ENCODE results near the gene UCP3. TPM values are rescaled to one million over a fixed set of nuclear protein-coding genes. Genes with fewer than 3 reads are reported as not detected.
A peak's percentile ranks its signal among the peaks of the same experiment; 100 is the strongest.

UCP3 gene
- total RNA-seq, 8 experiments from 2014 or later, result 0.51 to 2.6 (median 2.1) TPM

- H3K27ac ChIP-seq, result no peak overlapping the region
- in situ Hi-C loops (cut with MboI; ENCODE audit: low pct_unique_long_range_greater_than_20kb in 2 of 9, low sequenced_read_pairs in 9 of 9, unreplicated experiment in 9 of 9), result no loop called here
- H3K4me1 ChIP-seq (replicated peaks in 1 of 2), result no peaks in the 10 kb centered on the region
- H3K4me3 ChIP-seq, result no peak overlapping the region
- 80 to 100% (median 92%) methylated on average over 1 to 9 of the region's 14 CpGs; no CpG with 5 or more reads in 2 of the 10 experiments for WGBS, 10 experiments
- no peak for ATAC-seq (replicated peaks in 6 of 8)
These were observed 3.4 kb upstream of the UCP3 start for GRCh38 chr11:74012074-74012809.

DNA sequence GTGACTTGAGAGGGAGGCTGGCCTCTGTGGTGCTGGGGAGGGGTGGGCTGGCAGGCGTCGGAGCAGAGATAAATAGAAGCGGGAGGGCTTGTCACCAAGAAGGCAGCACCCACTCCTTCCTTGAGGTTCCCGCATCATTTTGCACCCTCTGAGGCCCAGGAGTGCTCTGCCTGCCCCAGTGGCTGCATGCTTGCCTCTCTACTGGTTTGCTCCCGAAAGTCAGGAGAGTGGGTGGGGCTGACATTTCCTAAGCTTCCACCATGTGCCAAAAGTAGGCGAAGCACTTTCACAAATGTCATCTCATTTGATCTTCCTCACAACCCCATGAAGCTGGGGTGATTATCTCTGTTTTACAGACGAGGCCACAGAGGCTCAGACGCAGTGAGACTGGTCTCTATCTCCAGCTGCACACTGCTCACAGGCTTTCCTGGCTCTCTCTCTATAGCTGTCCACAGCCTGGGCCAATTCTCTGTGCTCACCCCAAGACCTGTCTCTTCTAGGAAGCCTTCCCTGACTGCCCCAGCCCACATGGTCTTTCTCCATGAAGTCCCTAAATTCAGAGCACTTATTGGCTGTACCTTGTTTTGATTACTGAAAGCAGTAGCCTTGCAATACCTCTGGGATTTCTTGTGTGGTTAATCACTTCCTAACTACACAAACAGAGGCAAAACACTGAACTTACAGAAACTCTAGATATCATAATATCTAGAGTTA is 2.6 kb upstream of the UCP3 start:
- peak in 1 of 8 experiments; percentile 17 for ATAC-seq (replicated peaks in 6 of 8)
- in situ Hi-C loops (cut with MboI; ENCODE audit: low pct_unique_long_range_greater_than_20kb in 2 of 9, low sequenced_read_pairs in 9 of 9, unreplicated experiment in 9 of 9), result no loop called here
- WGBS, 10 experiments, result 80 to 100% (median 89%) methylated on average over 1 to 3 of the region's 8 CpGs; no CpG with 5 or more reads in 4 of the 10 experiments

DNA sequence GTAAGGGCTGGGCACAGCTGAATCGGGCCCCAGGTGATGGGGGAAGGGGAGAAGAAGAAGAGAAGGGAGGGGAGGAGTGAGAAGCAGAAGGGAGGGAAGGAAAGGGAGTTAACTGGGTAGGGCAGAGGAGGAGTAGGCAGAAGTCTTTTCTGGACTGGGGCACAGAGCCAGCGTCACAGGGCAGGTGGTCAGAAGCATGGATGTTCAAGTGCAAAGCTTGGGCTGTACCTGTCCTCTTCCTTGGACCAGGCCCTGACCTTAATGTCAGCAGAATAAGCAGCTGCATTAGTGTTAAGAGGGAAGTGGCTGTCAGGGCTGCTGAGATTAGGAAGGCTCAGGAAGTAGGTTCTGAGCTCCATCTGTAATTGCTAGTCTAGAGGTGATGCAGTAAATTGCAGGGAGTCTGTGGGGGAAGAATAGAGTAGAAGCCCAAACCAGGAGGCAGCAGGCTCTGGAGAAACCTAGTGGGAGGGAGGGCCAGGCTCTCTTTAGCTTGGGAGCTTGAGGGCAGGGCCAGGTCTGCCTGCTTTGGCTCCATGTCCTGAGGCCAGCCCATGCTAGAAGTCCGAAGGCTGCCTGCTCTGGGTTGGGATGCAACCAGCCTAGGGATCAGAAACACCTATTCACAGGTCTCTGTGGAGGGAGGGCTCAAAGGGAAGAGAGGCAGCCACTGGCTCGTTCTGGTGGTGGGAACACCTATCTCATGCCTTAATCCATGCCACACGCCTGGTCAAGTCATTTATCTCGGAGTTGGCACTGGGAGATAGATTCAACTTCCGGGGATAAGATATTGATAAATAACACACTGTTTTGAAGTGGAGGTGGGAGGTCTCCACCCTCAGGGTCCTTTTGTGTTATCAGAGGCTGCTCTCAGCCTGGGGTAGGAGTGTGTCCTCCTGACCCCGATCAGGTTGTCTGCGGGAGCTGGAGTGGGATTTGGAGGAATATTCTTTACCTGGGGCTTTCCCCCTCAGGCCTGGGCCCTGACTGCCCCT is 1.7 kb upstream of the UCP3 start:
- 80 to 100% (median 93%) methylated on average over 1 to 4 of the region's 9 CpGs; no CpG with 5 or more reads in 5 of the 10 experiments for WGBS, 10 experiments
- H3K4me1 ChIP-seq (replicated peaks in 1 of 2), result no peaks in the 10 kb centered on the region
- peak in 3 of 8 experiments; percentile 17 to 45 (median 37) for ATAC-seq (replicated peaks in 6 of 8)
- in situ Hi-C loops (cut with MboI; ENCODE audit: low pct_unique_long_range_greater_than_20kb in 2 of 9, low sequenced_read_pairs in 9 of 9, unreplicated experiment in 9 of 9), result no loop called here
- no peak overlapping the region for H3K27ac ChIP-seq
- no peak overlapping the region for H3K4me3 ChIP-seq

More for the DNA sequence above, 2.6 kb upstream of the UCP3 start:
- Histone ChIP-seq H3K4me3 (no peak overlapping the region), H3K4me1 (replicated peaks in 1 of 2) (no peaks in the 10 kb centered on the region), H3K27ac (no peak overlapping the region)

DNA sequence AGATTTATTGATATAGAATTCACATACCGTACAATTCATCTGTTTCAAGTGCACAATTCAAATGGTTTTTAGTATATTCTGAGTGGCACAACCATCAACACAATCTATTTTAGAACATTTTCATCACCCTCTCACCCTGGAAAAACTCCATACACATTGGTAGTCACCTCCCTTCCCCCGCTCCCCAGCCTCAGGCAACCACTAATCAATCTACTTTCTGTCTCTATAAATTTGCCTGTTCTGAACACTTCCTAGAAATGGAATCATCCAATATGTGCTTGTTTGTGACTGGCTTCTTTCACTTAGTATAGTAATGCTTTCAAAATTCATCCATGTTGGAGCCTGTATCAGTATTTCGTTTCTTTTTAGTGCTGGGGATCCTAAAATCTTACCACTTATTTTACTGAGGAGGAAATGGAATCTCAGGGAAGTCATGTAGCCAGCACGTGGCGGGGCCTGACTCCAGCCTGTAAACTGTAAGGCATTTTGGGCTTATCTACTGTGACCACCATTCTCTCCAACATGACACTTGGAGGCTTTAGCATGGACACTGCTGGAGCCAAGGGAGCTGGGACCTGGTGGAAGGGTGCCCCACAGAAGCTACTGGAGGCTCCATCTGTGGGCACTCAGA is 905 bp upstream of the UCP3 start:
- 67 to 100% (median 90%) methylated on average over 1 to 4 of the region's 5 CpGs for WGBS, 10 experiments
- no peak overlapping the region for H3K27ac ChIP-seq

GRCh38 chr11:74009230-74009547 is 304 bp upstream of the UCP3 start:
- in situ Hi-C loops (cut with MboI; ENCODE audit: low pct_unique_long_range_greater_than_20kb in 2 of 9, low sequenced_read_pairs in 9 of 9, unreplicated experiment in 9 of 9), result no loop called here
- Histone ChIP-seq H3K4me3 (no peak overlapping the region), H3K27ac (no peak overlapping the region), H3K4me1 (replicated peaks in 1 of 2) (no peaks in the 10 kb centered on the region)
- ATAC-seq (replicated peaks in 6 of 8), result no peak
- WGBS, 10 experiments, result 80 to 100% (median 93%) methylated on average over 1 to 3 of the region's 3 CpGs; no CpG with 5 or more reads in 2 of the 10 experiments

More for the DNA sequence above, 905 bp upstream of the UCP3 start:
- in situ Hi-C loops (cut with MboI; ENCODE audit: low pct_unique_long_range_greater_than_20kb in 2 of 9, low sequenced_read_pairs in 9 of 9, unreplicated experiment in 9 of 9), result no loop called here
- peak in 2 of 8 experiments; percentile 16 to 25 for ATAC-seq (replicated peaks in 6 of 8)
- Histone ChIP-seq H3K4me3 (no peak overlapping the region), H3K4me1 (replicated peaks in 1 of 2) (no peaks in the 10 kb centered on the region)

GRCh38 chr11:74007691-74008372 is 1.1 kb downstream of the UCP3 start:
- 57 to 100% (median 85%) methylated on average over 1 to 4 of the region's 6 CpGs; no CpG with 5 or more reads in 3 of the 10 experiments for WGBS, 10 experiments
- no peak for ATAC-seq (replicated peaks in 6 of 8)
- Histone ChIP-seq H3K27ac (no peak overlapping the region), H3K4me1 (replicated peaks in 1 of 2) (no peaks in the 10 kb centered on the region), H3K4me3 (no peak overlapping the region)
- in situ Hi-C loops (cut with MboI; ENCODE audit: low pct_unique_long_range_greater_than_20kb in 2 of 9, low sequenced_read_pairs in 9 of 9, unreplicated experiment in 9 of 9), result no loop called here

DNA sequence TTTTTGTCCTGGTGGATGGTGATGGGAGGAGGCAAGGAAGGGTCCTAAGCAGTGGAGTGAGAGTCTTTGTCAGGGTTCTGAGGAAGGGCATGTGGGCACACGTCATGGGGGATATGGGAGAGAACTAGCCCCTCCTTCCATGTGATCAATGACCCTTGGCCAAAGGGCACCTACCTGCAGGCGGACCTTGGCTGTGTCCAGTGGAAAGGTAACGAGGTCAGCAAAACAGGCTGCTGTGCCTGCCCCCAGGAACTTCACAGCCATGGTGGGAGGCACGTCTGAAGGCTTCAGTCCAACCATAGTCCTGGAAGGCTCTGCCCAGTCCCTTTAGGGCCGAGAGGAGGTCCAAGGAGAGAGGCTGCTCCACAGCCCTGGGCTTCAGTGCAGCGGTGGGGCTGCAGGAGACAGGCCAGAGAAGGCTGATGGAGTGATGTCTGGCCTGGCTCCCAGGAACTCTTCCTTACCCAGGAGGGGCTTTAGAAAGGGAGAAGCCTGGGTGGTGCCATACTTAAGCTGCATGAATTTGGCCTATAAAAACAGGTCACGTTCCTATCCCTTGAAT is 2.1 kb downstream of the UCP3 start:
- no peak for ATAC-seq (replicated peaks in 6 of 8)
- in situ Hi-C loops (cut with MboI; ENCODE audit: low pct_unique_long_range_greater_than_20kb in 2 of 9, low sequenced_read_pairs in 9 of 9, unreplicated experiment in 9 of 9), result no loop called here
- Histone ChIP-seq H3K27ac (no peak overlapping the region), H3K4me3 (no peak overlapping the region), H3K4me1 (replicated peaks in 1 of 2) (no peaks in the 10 kb centered on the region)
- WGBS, 10 experiments, result 71 to 100% (median 82%) methylated on average over 1 to 4 of the region's 7 CpGs; no CpG with 5 or more reads in 4 of the 10 experiments

DNA sequence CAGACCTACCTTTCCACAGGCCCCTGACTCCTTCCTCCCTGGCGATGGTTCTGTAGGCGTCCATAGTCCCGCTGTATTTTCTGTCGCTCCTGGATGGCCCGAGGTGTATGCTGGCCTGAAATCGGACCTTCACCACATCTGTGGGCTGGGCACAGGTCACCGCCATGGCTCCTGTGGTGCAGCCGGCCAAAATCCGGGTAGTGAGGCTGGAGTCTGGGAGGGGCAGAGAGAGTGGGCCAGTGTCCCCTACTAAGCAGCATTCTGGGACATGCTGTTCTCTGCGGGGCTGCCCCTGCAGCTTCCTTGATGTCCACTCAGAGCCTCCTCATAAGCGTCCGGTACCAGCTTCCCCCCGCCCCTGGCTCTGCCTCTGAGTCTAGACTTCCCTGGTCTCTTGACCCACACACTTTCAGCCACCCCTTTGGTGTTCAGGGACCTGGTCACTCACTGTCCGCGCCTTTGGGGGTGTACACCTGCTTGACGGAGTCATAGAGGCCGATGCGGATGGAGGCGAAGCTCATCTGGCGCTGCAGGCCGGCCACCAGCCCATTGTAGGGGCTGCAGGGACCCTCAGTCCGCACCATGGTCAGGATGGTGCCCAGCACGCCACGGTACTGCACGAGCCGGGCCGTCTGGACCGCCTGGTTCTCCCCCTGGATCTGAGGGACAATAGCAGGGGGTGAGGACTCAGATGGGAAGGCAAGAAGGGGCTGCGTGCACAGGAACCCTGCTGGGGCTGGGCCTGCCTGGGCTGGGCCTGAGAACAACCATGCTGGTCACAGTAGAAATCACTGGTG is 3.0 kb downstream of the UCP3 start:
- H3K4me1 ChIP-seq (replicated peaks in 1 of 2), result peaks cover 0 to under 1% of the 10 kb centered on the region in 2 donors
- in situ Hi-C loops (cut with MboI; ENCODE audit: low pct_unique_long_range_greater_than_20kb in 2 of 9, low sequenced_read_pairs in 9 of 9, unreplicated experiment in 9 of 9), result no loop called here
- no peak for ATAC-seq (replicated peaks in 6 of 8)
- no peak overlapping the region for H3K27ac ChIP-seq
- no peak overlapping the region for H3K4me3 ChIP-seq
- 80 to 97% (median 86%) methylated on average over 1 to 11 of the region's 29 CpGs; no CpG with 5 or more reads in 7 of the 10 experiments for WGBS, 10 experiments

DNA sequence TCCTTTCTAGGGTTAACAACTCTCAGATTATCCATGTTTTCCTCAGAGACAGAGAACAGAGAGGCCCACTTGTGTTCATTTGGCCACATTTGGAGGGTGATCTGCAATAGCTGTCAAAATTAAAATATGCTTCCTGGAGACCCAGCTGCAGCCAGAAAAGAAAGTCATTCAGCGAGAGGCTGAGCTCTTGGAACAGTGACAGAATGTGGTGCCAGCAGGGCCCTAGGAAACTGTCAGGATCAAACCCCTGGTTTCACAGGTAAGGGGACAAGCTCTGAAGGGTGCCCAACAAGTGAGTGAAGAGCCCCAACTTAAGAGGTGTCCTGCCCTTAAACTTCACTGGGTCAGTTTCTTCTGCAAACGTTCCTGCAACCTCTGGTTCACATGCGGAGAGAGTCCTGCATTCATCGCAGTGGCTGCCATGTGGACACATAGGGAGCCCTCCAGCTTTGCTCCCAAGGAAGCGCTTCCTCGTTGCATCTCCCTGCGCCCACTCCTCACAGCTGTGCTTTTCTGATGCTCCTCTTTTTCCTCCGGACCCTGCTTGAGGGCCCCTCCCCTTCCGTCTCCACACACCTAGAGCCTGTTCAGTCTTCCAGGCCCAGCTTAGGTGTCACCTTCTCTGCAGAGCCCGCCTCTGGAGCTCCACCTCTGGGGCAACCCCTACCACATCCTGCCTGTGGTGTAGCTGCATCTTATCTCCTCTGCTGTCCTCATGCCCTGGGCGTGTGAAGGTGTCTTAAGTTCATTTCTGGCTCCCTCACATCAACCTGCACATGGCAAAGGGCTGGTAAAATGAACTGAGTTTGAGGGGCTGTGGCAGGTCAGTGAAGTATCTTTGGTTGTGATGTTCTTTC is 3.9 kb downstream of the UCP3 start:
- in situ Hi-C loops (cut with MboI; ENCODE audit: low pct_unique_long_range_greater_than_20kb in 2 of 9, low sequenced_read_pairs in 9 of 9, unreplicated experiment in 9 of 9), result no loop called here
- Histone ChIP-seq H3K4me1 (replicated peaks in 1 of 2) (peaks cover 4 to 5% of the 10 kb centered on the region in 2 donors), H3K27ac (no peak overlapping the region), H3K4me3 (no peak overlapping the region)
- ATAC-seq (replicated peaks in 6 of 8), result no peak
- WGBS, 10 experiments, result 80 to 100% (median 93%) methylated on average over 1 to 5 of the region's 11 CpGs; no CpG with 5 or more reads in 4 of the 10 experiments

- WGBS, 10 experiments, result 86 to 100% (median 100%) methylated on average over 1 to 3 of the region's 6 CpGs; no CpG with 5 or more reads in 7 of the 10 experiments
- no peak for ATAC-seq (replicated peaks in 6 of 8)
- peaks cover 4 to 5% of the 10 kb centered on the region in 2 donors for H3K4me1 ChIP-seq (replicated peaks in 1 of 2)
- H3K4me3 ChIP-seq, result no peak overlapping the region
- in situ Hi-C loops (cut with MboI; ENCODE audit: low pct_unique_long_range_greater_than_20kb in 2 of 9, low sequenced_read_pairs in 9 of 9, unreplicated experiment in 9 of 9), result no loop called here
- H3K27ac ChIP-seq, result no peak overlapping the region
These were observed 4.7 kb downstream of the UCP3 start for GRCh38 chr11:74004046-74004695.

Data from motor neuron (in vitro differentiated cells).